PC-3 (cell line): Measurements from ENCODE around the gene CCDC184. TPM values are rescaled to one million over a fixed set of nuclear protein-coding genes. Genes with fewer than 3 reads are reported as not detected.
A peak's percentile ranks its signal among the peaks of the same experiment; 100 is the strongest.

Experiments
- ATAC-seq: fragments of 200-7000 bp; cut with Tn5 transposase; 2 replicates; pipeline ENCODE4 v1.9.1; 2020; ENCODE audit warnings: mild to moderate bottlenecking, moderate library complexity
- BruUV-seq: library from RNA; stranded (reverse); fragments of 400-500 nt; replicated peaks from 2 replicates; lab custom pipeline; 2021; lab: Mats Ljungman, UMichigan
- CTCF ChIA-PET: fragments of 300-600 bp; sonication (Branson Sonifier 250); formaldehyde crosslinking; loops from one replicate; lab custom pipeline; 2022; ENCODE audit warnings: antibody characterized with exemption; lab: Charles Lee
- POLR2A ChIA-PET: fragments of 300-600 bp; sonication (Branson Sonifier 250); formaldehyde crosslinking; loops from one replicate; lab custom pipeline; 2022; ENCODE audit warnings: antibody characterized with exemption; ENCODE audit not compliant: unreplicated experiment; lab: Charles Lee
- DNase-seq: peaks from one replicate; pipeline ENCODE4 v3.0.0-alpha.2; 2015
- H2AFZ ChIP-seq: fragments of 300-600 bp; sonication (generic); 2 replicates; pipeline ENCODE4 v1.6.0; 2016; ENCODE audit warnings: antibody characterized with exemption, low read length
- H3F3A ChIP-seq: fragments of 300-600 bp; sonication (generic); one replicate; pipeline ENCODE4 v1.6.0; 2017; ENCODE audit warnings: antibody characterized with exemption, low read length, control low read depth, mild to moderate bottlenecking; ENCODE audit not compliant: unreplicated experiment
- H3K27ac ChIP-seq: fragments of 300-600 bp; sonication (generic); 2 replicates; pipeline ENCODE4 v1.5.1; 2016; ENCODE audit warnings: mild to moderate bottlenecking, low read length
- H3K27me3 ChIP-seq: fragments of 300-600 bp; sonication (generic); 2 replicates; pipeline ENCODE4 v1.6.1; 2016; ENCODE audit warnings: low read length, mixed read lengths
- H3K36me3 ChIP-seq: fragments of 300-600 bp; sonication (generic); 2 replicates; pipeline ENCODE4 v1.6.1; 2016; ENCODE audit warnings: low read depth, mixed run types, low read length, mixed read lengths
- H3K4me1 ChIP-seq: fragments of 300-600 bp; sonication (generic); 2 replicates; pipeline ENCODE4 v1.5.1; 2016; ENCODE audit warnings: low read length; ENCODE audit not compliant: insufficient read depth
- H3K4me2 ChIP-seq: fragments of 300-600 bp; sonication (generic); 2 replicates; pipeline ENCODE4 v1.6.0; 2016; ENCODE audit warnings: low read length
- H3K4me3 ChIP-seq: fragments of 300-600 bp; sonication (generic); 2 replicates; pipeline ENCODE4 v1.5.1; 2016; ENCODE audit warnings: mild to moderate bottlenecking, low read length, mixed read lengths
- H3K79me2 ChIP-seq: fragments of 300-600 bp; sonication (generic); 2 replicates; pipeline ENCODE4 v1.6.1; 2017; ENCODE audit warnings: low read length, mixed read lengths
- H3K9ac ChIP-seq: fragments of 300-600 bp; sonication (generic); 2 replicates; pipeline ENCODE4 v1.6.0; 2016; ENCODE audit warnings: mild to moderate bottlenecking, low read length
- H3K9me2 ChIP-seq: fragments of 300-600 bp; sonication (generic); replicated peaks from 2 replicates; pipeline ENCODE4 v1.6.1; 2016; ENCODE audit warnings: mixed run types, low read length, mixed read lengths
- H3K9me3 ChIP-seq: fragments of 300-600 bp; sonication (generic); 2 replicates; pipeline ENCODE4 v1.6.1; 2016; ENCODE audit warnings: low read length, mixed read lengths
- H4K20me1 ChIP-seq: fragments of 300-600 bp; sonication (generic); 2 replicates; pipeline ENCODE4 v1.6.1; 2016; ENCODE audit warnings: low read length, mixed read lengths
- CTCF ChIP-seq: fragments of 300-600 bp; sonication (generic); conservative IDR thresholded peaks from 2 replicates; pipeline ENCODE4 v1.5.1; 2017; ENCODE audit warnings: antibody characterized with exemption, low read depth, mild to moderate bottlenecking, low read length
- EZH2 ChIP-seq: fragments of 300-600 bp; sonication (generic); IDR thresholded peaks from one replicate; pipeline ENCODE4 v1.6.1; 2017; ENCODE audit warnings: antibody characterized with exemption, mild to moderate bottlenecking, low read length; ENCODE audit not compliant: unreplicated experiment
- EZH2phosphoT487 ChIP-seq: fragments of 300-600 bp; sonication (generic); IDR thresholded peaks from 2 replicates; pipeline ENCODE4 v1.6.1; 2018; ENCODE audit warnings: mild to moderate bottlenecking, antibody characterized with exemption, low read length, borderline replicate concordance
- intact Hi-C: fragments of 100-400 bp; cut with micrococcal nuclease; formaldehyde crosslinking; loops from 2 replicates; pipeline ENCODE4 v1.9.0; 2023
- total RNA-seq: library from RNA; depleted of rRNA; stranded (reverse); fragments of >200 nt; gene quantifications from 2 replicates; pipeline ENCODE4 v1.2.3, GENCODE V29; 2014

The CCDC184 gene
- total RNA-seq, 1 experiment from 2014 or later, result not detected

DNA sequence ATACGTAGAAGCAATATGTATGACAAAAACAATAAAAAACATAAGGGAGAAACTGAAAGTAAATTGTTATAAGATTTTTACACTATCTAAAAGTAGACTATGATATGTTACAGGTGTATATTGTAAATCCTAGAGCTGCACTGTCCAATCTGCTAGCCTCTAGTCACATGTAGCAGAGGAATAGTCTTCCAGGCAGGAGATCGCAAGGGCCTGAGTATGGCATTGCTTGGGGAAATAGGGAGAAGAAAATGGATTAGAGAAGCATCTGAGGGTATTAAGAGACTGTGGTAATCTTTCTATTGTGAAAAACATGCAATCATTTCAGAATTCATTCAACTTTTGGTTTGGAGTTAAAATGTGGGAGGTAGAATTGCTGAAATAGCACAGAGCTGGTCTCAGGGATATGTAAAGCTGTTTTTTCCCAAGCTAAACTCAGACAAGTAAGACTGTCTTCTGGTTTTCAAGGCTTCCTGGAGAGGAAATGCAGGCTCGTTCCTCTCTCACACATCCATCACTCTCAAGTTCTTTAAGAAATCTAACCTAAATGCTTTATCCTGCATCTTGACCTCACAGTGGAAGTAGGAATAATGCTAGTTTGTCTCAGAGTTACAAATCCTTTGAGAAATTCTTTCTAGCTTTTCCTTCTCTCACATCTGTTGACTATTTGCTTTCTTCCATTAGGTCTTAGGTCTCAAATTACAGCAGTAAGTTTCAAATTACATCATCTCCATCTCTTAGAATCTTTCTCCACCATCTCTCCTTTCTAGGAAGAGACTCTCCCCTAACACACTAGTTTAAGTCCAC lies 7.6 kb upstream of the CCDC184 start:
- intact Hi-C loops, result no loop called here
- ATAC-seq (no peak; the same call in 1 of the 2 replicates), DNase-seq (no peak)
- no peak overlapping the region for H2AFZ ChIP-seq
- H3K4me3 ChIP-seq, result no peak overlapping the region
- H3K9me2 ChIP-seq, result no peaks in the 10 kb centered on the region
- no peak overlapping the region for H3K9ac ChIP-seq
- no peak for TF ChIP-seq CTCF
- TF ChIP-seq EZH2phosphoT487, result no peak
- TF ChIP-seq EZH2, result no peak
- H3K9me3 ChIP-seq, result no peaks in the 10 kb centered on the region
- H3K4me2 ChIP-seq, result peak overlapping the region; percentile 37; the same call in 1 of the 2 replicates
- no peaks in the 10 kb centered on the region for H3K36me3 ChIP-seq
- no TSS peak for BruUV-seq
- no peak overlapping the region for H3K27ac ChIP-seq
- no peaks in the 10 kb centered on the region for H3F3A ChIP-seq
- H4K20me1 ChIP-seq, result no peaks in the 10 kb centered on the region
- peaks cover 7% of the 10 kb centered on the region; the same call in 1 of the 2 replicates for H3K4me1 ChIP-seq
- POLR2A ChIA-PET, result no interaction called here
- no peaks in the 10 kb centered on the region for H3K79me2 ChIP-seq
- CTCF ChIA-PET, result interaction anchor here (0.5 kb wide), 1 partner anchor 19 kb away, joined by 5 read pairs; the partner anchor contains the start of gene ASB8
- H3K27me3 ChIP-seq, result peaks cover 44% of the 10 kb centered on the region

- Histone ChIP-seq H3K36me3 (no peaks in the 10 kb centered on the region), H3K4me2 (no peak overlapping the region), H3K27ac (no peak overlapping the region), H2AFZ (no peak overlapping the region), H3K9me2 (no peaks in the 10 kb centered on the region), H3K79me2 (no peaks in the 10 kb centered on the region), H4K20me1 (no peaks in the 10 kb centered on the region), H3K9me3 (no peaks in the 10 kb centered on the region), H3K4me1 (peaks cover 7% of the 10 kb centered on the region; the same call in 1 of the 2 replicates), H3K4me3 (no peak overlapping the region), H3K27me3 (peaks cover 49% of the 10 kb centered on the region), H3K9ac (no peak overlapping the region), H3F3A (no peaks in the 10 kb centered on the region)
- DNase-seq (no peak), ATAC-seq (no peak)
- BruUV-seq, result no TSS peak
- POLR2A ChIA-PET, result no interaction called here
- TF ChIP-seq CTCF (no peak), EZH2 (no peak)
- CTCF ChIA-PET, result no interaction called here
- intact Hi-C loops, result no loop called here
Observed at GRCh38 chr12:48176417-48176751, 7.1 kb upstream of the CCDC184 start.

DNA sequence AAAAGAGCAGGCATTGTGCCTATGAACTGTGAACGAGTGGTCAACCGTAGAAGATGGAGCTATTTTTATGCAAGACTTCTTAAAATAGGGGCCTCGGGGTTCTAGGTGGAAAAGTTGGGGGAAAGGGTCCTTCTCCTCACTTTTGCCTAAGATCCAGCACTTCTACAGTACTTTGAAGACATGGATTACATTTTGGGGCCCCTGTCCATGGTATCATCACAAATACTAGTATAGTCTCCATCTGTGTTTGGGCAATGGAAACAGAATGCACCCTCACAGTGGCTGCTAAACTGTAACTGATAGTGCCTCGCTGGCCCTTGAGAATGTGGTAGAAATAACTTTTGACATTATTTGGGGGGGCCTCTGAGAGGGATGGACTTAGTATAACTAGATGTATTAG lies 5.5 kb upstream of the CCDC184 start:
- H2AFZ ChIP-seq, result no peak overlapping the region
- no peak overlapping the region for H3K27ac ChIP-seq
- DNase-seq, result no peak
- H3K36me3 ChIP-seq, result no peaks in the 10 kb centered on the region
- peaks cover 13% of the 10 kb centered on the region for H3K4me1 ChIP-seq
- no peaks in the 10 kb centered on the region for H4K20me1 ChIP-seq
- intact Hi-C loops, result no loop called here
- H3F3A ChIP-seq, result no peaks in the 10 kb centered on the region
- no peak overlapping the region for H3K4me3 ChIP-seq
- H3K4me2 ChIP-seq, result no peak overlapping the region
- CTCF ChIA-PET, result no interaction called here
- H3K9me3 ChIP-seq, result no peaks in the 10 kb centered on the region
- POLR2A ChIA-PET, result no interaction called here
- H3K9ac ChIP-seq, result no peak overlapping the region
- peaks cover 60% of the 10 kb centered on the region for H3K27me3 ChIP-seq
- BruUV-seq, result no TSS peak
- H3K79me2 ChIP-seq, result no peaks in the 10 kb centered on the region
- ATAC-seq, result no peak
- no peak for TF ChIP-seq EZH2phosphoT487
- TF ChIP-seq CTCF, result no peak
- TF ChIP-seq EZH2, result no peak
- H3K9me2 ChIP-seq, result no peaks in the 10 kb centered on the region
